Type B pancreatic cell (in vitro differentiated cells): ENCODE measurements around the gene RNF40. TPM values are rescaled to one million over a fixed set of nuclear protein-coding genes. Genes with fewer than 3 reads are reported as not detected.
A peak's percentile ranks its signal among the peaks of the same experiment; 100 is the strongest.

Experiments used
- DNase-seq: peaks from one replicate; pipeline ENCODE4 v3.0.0; 2021; ENCODE audit warnings: mixed read lengths; ENCODE audit not compliant: unreplicated experiment; ENCODE audit errors: extremely low spot score
- H3K27ac Mint-ChIP-seq: 2 replicates; pipeline ENCODE4 v1.8.0; 2021; ENCODE audit warnings: mild to moderate bottlenecking, mixed read lengths
- H3K27me3 Mint-ChIP-seq: 2 replicates; pipeline ENCODE4 v1.8.0; 2021; ENCODE audit warnings: mixed read lengths
- H3K36me3 Mint-ChIP-seq: 2 replicates; pipeline ENCODE4 v1.8.0; 2021; ENCODE audit warnings: mixed read lengths
- H3K4me1 Mint-ChIP-seq: one replicate; pipeline ENCODE4 v1.8.0; 2021; ENCODE audit warnings: mixed read lengths; ENCODE audit not compliant: unreplicated experiment
- H3K4me3 Mint-ChIP-seq: 2 replicates; pipeline ENCODE4 v1.8.0; 2021; ENCODE audit warnings: mild to moderate bottlenecking, mixed read lengths
- H3K9me3 Mint-ChIP-seq: 2 replicates; pipeline ENCODE4 v1.8.0; 2021; ENCODE audit warnings: mixed read lengths
- total RNA-seq: library from RNA; stranded (reverse); gene quantifications from 2 replicates; pipeline ENCODE4 v1.2.1, GENCODE V29; 2021; ENCODE audit warnings: low replicate concordance
- TF ChIP-seq, protein P1 (sequence below): fragments of 200-600 bp; sonication (generic); conservative IDR thresholded peaks from 2 replicates; pipeline ENCODE4 v1.5.0; 2021; ENCODE audit warnings: antibody characterized with exemption, mild to moderate bottlenecking

The RNF40 gene
- total RNA-seq, 1 donor from 2014 or later = 131 TPM

DNA sequence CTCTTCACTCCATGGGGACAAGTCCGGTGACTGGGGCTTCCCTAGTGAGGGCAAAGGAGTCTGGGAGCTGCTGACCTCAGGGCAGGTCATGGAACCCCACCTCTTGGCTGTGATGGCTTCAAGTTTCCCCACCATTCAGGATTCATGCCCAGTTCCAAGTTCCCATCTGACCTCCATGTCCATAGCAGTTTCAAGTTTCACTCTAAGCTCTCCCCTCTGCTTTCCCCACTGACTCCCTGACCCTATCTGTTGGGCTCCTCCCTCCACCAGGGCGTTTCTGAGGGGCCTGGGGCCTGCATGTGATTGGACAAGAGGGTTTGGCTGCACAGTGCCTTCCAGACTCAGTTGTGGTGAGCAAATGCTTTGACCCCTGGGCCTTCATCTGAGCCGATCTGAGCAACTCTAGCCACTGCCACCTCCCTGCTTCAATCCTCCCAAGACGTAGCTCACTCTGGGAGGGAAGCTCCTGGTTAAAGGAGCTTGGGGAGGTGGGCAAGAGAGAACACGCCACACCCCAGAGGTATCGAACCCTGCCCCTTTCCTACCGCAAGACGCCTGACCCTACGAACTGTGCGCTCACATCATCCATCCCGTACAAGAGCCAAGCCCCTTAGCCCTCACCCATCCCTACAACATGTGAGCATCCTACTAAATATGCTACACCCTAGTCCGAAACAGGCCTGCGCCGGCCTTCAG is 16.6 kb downstream of the RNF40 start:
- DNase-seq = no peak
- H3K27me3 Mint-ChIP-seq = no peaks in the 10 kb centered on the region
- TF ChIP-seq, protein P1, sequence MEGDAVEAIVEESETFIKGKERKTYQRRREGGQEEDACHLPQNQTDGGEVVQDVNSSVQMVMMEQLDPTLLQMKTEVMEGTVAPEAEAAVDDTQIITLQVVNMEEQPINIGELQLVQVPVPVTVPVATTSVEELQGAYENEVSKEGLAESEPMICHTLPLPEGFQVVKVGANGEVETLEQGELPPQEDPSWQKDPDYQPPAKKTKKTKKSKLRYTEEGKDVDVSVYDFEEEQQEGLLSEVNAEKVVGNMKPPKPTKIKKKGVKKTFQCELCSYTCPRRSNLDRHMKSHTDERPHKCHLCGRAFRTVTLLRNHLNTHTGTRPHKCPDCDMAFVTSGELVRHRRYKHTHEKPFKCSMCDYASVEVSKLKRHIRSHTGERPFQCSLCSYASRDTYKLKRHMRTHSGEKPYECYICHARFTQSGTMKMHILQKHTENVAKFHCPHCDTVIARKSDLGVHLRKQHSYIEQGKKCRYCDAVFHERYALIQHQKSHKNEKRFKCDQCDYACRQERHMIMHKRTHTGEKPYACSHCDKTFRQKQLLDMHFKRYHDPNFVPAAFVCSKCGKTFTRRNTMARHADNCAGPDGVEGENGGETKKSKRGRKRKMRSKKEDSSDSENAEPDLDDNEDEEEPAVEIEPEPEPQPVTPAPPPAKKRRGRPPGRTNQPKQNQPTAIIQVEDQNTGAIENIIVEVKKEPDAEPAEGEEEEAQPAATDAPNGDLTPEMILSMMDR = no peak
- no peaks in the 10 kb centered on the region for H3K9me3 Mint-ChIP-seq
- H3K4me3 Mint-ChIP-seq = peak overlapping the region; percentile 72
- H3K4me1 Mint-ChIP-seq = peaks cover 20% of the 10 kb centered on the region
- peaks cover 5% of the 10 kb centered on the region for H3K36me3 Mint-ChIP-seq
- peak overlapping the region; percentile 63 for H3K27ac Mint-ChIP-seq

DNA sequence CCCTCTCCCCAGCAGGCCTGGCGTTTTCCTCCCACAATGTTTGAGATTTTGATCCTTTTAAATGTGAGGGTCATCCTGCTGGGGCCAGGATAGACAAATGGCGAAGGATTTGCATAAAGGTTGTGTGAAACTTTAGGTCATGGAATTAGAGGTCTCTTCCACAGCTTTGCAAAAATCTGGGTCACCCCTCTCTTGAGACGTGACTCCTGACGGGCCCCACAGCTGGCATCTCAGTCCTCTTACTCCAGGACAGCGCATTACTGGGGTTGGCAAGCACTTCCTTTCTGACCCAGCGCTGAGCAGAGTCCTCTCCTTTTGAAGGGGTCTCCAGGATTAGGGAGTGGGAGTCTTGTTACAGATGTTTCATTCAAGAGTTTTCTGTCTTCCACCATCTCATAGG is 17.5 kb downstream of the RNF40 start:
- H3K27ac Mint-ChIP-seq = peak overlapping the region; percentile 63
- H3K4me3 Mint-ChIP-seq = no peak overlapping the region
- no peaks in the 10 kb centered on the region for H3K27me3 Mint-ChIP-seq
- H3K36me3 Mint-ChIP-seq = peaks cover 5% of the 10 kb centered on the region
- TF ChIP-seq, protein P1 = no peak
- no peak for DNase-seq
- H3K9me3 Mint-ChIP-seq = no peaks in the 10 kb centered on the region
- peaks cover 20% of the 10 kb centered on the region for H3K4me1 Mint-ChIP-seq

DNA sequence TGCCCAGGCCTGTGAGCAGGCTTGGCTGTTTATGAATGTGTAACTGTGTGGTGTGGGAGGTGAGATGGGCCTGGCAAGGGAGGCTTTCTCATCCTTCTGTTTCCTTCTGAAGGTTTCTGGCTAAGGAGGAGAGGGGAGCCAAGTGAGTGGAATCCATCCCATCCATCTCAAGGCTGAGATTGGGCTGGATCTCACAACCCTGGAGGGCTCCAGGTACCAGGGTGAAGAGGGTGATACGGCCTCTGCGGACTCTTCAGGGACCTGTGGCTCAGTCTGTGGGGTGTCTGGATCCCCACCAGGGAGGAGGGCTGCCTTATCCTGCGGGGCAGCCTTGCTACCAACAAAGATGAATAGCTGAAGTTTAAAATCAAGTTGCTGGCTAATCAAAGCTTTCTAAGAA is 17.9 kb downstream of the RNF40 start:
- Mint-ChIP-seq H3K27ac (no peak overlapping the region), H3K4me1 (peaks cover 24% of the 10 kb centered on the region), H3K4me3 (no peak overlapping the region), H3K36me3 (peaks cover 5% of the 10 kb centered on the region), H3K27me3 (no peaks in the 10 kb centered on the region), H3K9me3 (no peaks in the 10 kb centered on the region)
- TF ChIP-seq, protein P1 = no peak
- no peak for DNase-seq

DNA sequence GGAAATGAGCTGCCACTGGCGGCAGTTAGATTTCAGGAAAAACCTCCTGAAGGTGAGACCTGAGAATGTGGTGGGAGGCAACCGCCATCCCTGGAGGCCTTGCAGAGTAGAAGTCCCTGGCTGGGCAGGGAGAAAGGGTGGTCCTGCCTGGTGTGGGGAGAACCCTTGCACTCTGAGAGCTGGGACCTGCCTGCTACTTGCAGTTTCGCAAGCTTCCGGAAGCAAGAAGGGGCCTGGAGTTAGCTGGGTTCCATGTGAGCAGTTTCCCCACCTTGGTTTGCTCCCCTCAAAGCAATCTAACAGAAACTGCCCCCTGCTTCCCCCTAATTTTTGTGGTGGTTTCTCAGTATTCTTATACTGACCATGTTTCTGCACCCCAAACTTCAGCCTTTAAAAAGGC is 18.4 kb downstream of the RNF40 start:
- Mint-ChIP-seq H3K4me1 (peaks cover 29% of the 10 kb centered on the region), H3K4me3 (no peak overlapping the region), H3K27me3 (no peaks in the 10 kb centered on the region), H3K9me3 (no peaks in the 10 kb centered on the region), H3K36me3 (peaks cover 5% of the 10 kb centered on the region), H3K27ac (no peak overlapping the region)
- TF ChIP-seq, protein P1 = no peak
- DNase-seq = no peak

DNA sequence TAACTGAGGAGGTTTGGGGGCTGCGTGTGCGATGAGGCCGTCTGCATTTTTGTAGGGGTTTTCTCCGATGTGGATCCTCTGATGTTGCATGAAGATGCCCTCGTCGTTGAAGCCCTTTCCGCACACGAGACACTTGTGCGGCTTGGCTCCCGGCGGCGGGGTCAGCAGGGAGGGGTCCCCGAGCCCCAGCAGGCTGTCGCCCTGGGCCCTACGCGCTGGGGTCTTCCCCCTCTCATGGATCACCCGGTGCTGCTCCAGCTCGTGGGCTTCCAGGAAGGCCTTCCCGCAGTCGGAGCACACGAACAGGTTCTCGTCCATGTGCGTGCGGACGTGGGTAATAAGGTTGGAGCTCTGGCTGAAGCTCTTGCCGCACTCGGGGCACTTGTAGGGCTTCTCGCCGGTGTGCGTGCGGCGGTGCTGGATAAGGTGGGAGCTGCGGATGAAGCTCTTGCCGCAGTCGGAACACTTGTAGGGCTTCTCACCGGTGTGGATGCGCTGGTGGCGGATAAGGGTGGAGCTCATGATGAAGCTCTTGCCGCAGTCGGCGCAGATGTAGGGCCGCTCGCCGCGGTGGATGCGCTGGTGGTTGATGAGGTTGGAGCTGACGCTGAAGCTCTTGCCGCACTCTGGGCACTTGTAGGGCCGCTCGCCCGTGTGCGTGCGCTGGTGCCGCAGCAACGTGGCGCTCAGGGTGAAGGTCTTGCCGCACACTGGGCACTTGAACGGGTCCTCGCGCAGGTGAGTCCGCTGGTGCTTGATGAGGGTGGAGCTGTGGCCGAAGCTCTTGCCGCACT is 20.6 kb downstream of the RNF40 start:
- Mint-ChIP-seq H3K4me1 (peaks cover 24% of the 10 kb centered on the region), H3K9me3 (no peaks in the 10 kb centered on the region), H3K27ac (no peak overlapping the region), H3K27me3 (no peaks in the 10 kb centered on the region), H3K36me3 (peaks cover 5% of the 10 kb centered on the region), H3K4me3 (no peak overlapping the region)
- DNase-seq = no peak
- TF ChIP-seq, protein P1 = no peak
